Measurements from ENCODE around the gene KCNB1. TPM values are rescaled to one million over a fixed set of nuclear protein-coding genes. Genes with fewer than 3 reads are reported as not detected.

The KCNB1 gene
- total and polyA plus RNA-seq, 2 experiments from 2014 or later: 0.06 to 0.10 TPM

- Histone ChIP-seq H3K36me3 (no peaks in the 10 kb centered on the region), H3K9me3 (ENCODE audit: low read depth) (no peaks in the 10 kb centered on the region), H3K4me1 (ENCODE audit: low read depth) (no peaks in the 10 kb centered on the region), H3K4me3 (no peak overlapping the region), H3K27ac (no peak overlapping the region), H3K27me3 (no peaks in the 10 kb centered on the region)
- DNase-seq (ENCODE audit: low read depth in 1 of 2, low spot score in 1 of 2): no peak
- TF ChIP-seq, protein P1, sequence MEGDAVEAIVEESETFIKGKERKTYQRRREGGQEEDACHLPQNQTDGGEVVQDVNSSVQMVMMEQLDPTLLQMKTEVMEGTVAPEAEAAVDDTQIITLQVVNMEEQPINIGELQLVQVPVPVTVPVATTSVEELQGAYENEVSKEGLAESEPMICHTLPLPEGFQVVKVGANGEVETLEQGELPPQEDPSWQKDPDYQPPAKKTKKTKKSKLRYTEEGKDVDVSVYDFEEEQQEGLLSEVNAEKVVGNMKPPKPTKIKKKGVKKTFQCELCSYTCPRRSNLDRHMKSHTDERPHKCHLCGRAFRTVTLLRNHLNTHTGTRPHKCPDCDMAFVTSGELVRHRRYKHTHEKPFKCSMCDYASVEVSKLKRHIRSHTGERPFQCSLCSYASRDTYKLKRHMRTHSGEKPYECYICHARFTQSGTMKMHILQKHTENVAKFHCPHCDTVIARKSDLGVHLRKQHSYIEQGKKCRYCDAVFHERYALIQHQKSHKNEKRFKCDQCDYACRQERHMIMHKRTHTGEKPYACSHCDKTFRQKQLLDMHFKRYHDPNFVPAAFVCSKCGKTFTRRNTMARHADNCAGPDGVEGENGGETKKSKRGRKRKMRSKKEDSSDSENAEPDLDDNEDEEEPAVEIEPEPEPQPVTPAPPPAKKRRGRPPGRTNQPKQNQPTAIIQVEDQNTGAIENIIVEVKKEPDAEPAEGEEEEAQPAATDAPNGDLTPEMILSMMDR (IDR thresholded peaks at IDR 0.05; ENCODE audit: low read depth, low read length): no peak
Observed at GRCh38 chr20:49408509-49409104, 73.9 kb downstream of the KCNB1 start.

DNA sequence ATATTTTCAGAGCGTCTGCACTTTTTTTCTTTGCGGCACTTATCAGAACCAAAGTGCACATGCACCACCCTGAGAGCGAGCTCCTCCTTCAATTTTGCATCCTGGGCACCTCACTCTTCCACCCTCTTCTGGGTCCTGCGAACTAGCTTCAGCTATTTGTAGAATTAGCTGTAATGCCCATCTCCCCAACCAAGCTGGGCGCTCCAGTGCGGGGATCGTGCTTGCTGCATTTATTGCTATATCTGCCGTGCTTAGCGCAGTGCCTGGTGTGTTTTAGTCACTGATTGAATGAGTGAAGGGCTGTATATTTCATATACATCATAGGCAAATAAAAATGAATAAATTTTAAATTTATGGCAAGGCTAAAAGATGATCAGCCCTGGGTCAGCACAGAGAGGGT lies 75.8 kb downstream of the KCNB1 start:
- Histone ChIP-seq H3K36me3 (no peaks in the 10 kb centered on the region), H3K9me3 (ENCODE audit: low read depth) (no peaks in the 10 kb centered on the region), H3K27ac (no peak overlapping the region), H3K4me1 (ENCODE audit: low read depth) (no peaks in the 10 kb centered on the region), H3K27me3 (no peaks in the 10 kb centered on the region), H3K4me3 (no peak overlapping the region)
- TF ChIP-seq, protein P1 (IDR thresholded peaks at IDR 0.05; ENCODE audit: low read depth, low read length): no peak
- no peak for DNase-seq (ENCODE audit: low read depth in 1 of 2, low spot score in 1 of 2)

GRCh38 chr20:49405696-49406095 lies 76.8 kb downstream of the KCNB1 start:
- TF ChIP-seq, protein P1 (IDR thresholded peaks at IDR 0.05; ENCODE audit: low read depth, low read length): no peak
- no peak overlapping the region for H3K4me3 ChIP-seq

DNA sequence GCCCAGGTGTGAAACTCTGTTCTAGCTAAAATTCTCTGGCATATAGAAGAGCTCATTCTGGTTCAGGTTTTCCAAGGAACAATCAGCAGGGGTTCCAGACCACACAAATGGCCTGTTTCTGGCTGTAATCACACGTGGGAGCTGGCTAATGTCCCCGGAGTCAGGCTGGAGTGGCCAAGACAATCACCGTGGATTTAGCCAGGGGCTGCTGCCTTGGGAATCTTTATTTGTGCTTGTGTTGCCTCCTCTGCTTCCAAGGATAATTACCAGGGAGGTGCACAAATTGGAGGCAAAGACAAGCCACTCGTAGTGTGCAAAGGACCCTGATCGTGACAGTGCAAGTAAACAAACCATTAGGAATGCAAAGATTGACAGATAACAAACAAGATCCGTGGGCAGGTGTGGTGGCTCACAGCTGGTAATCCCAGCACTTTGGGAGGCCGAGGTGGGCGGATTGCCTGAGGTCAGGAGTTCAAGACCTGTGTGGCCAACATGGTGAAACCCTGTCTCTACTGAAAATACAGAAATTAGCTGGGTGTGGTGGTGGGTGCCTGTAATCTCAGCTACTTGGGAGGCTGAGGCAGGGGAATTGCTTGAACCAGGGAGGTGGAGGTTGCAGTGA lies 77.3 kb downstream of the KCNB1 start:
- TF ChIP-seq, protein P1 (IDR thresholded peaks at IDR 0.05; ENCODE audit: low read depth, low read length): no peak
- H3K9me3 ChIP-seq (ENCODE audit: low read depth): no peaks in the 10 kb centered on the region
- H3K4me3 ChIP-seq: no peak overlapping the region
- no peaks in the 10 kb centered on the region for H3K27me3 ChIP-seq
- H3K27ac ChIP-seq: no peak overlapping the region
- no peaks in the 10 kb centered on the region for H3K36me3 ChIP-seq
- no peak for DNase-seq (ENCODE audit: low read depth in 1 of 2, low spot score in 1 of 2)
- H3K4me1 ChIP-seq (ENCODE audit: low read depth): no peaks in the 10 kb centered on the region

More at GRCh38 chr20:49405696-49406095, 76.8 kb downstream of the KCNB1 start:
- H3K27me3 ChIP-seq: no peaks in the 10 kb centered on the region
- H3K27ac ChIP-seq: no peak overlapping the region
- no peaks in the 10 kb centered on the region for H3K4me1 ChIP-seq (ENCODE audit: low read depth)
- no peak for DNase-seq (ENCODE audit: low read depth in 1 of 2, low spot score in 1 of 2)
- H3K9me3 ChIP-seq (ENCODE audit: low read depth): no peaks in the 10 kb centered on the region
- H3K36me3 ChIP-seq: no peaks in the 10 kb centered on the region

DNA sequence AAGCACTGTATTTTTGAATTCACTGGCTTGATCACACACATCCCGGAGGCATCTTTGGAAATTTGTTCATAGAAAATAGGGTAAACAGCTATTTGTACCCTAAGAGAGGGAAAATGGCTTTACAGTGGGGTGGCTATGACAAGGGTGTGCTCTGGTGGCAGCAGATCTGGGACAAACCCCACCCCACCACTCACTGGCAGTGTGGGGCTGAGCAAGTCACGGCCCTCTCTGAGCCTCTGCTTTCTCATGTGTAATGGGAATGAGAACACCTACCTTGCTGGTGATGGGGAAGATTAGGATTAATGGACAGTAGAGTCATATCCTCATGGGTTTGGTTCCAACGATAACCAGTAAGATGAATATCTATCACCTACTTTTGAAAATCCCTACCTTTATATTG lies 78.0 kb downstream of the KCNB1 start:
- TF ChIP-seq, protein P1 (IDR thresholded peaks at IDR 0.05; ENCODE audit: low read depth, low read length): no peak
- H3K27me3 ChIP-seq: no peaks in the 10 kb centered on the region
- H3K36me3 ChIP-seq: no peaks in the 10 kb centered on the region
- H3K4me1 ChIP-seq (ENCODE audit: low read depth): no peaks in the 10 kb centered on the region
- H3K4me3 ChIP-seq: no peak overlapping the region
- DNase-seq (ENCODE audit: low read depth in 1 of 2, low spot score in 1 of 2): no peak
- H3K9me3 ChIP-seq (ENCODE audit: low read depth): no peaks in the 10 kb centered on the region
- no peak overlapping the region for H3K27ac ChIP-seq

Data from cardiac muscle cell (in vitro differentiated cells and primary cell).